OCI-LY7 (cell line): ENCODE results near the gene ACTG2.

Source experiments
- EZH2phosphoT487 ChIP-seq: fragments of 200-600 bp; sonication (generic); IDR thresholded peaks from 2 replicates; pipeline ENCODE4 v1.6.1; 2018; ENCODE audit warnings: low read depth, borderline replicate concordance, mild to moderate bottlenecking, mixed run types, antibody characterized with exemption, low read length, moderate library complexity, mixed read lengths
- TF ChIP-seq, protein P1 (sequence below): fragments of 200-600 bp; sonication (generic); conservative IDR thresholded peaks from 2 replicates; pipeline ENCODE4 v1.5.1; 2014; ENCODE audit warnings: mild to moderate bottlenecking, antibody characterized with exemption, low read length, moderate library complexity, mixed read lengths

DNA sequence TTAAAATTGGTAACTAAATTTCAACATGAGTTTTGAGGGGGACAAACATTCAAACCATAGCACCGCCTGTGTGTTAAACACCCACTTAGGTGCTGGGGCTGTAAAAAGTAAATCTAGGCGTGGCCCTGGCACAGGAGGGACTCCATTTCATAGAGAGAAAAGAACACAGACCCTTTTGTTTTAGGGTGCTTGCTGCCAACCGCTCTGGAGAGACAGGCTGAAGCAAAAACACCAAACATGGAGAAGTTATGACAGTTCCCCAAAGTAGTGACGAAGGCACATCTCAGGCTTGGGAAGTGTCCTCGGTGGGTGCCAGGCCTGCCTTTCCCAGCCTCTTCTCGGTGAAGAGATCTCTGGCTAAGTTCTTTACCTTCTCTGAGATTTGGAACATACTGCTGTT lies 5.1 kb downstream of the ACTG2 start:
- TF ChIP-seq, protein P1, sequence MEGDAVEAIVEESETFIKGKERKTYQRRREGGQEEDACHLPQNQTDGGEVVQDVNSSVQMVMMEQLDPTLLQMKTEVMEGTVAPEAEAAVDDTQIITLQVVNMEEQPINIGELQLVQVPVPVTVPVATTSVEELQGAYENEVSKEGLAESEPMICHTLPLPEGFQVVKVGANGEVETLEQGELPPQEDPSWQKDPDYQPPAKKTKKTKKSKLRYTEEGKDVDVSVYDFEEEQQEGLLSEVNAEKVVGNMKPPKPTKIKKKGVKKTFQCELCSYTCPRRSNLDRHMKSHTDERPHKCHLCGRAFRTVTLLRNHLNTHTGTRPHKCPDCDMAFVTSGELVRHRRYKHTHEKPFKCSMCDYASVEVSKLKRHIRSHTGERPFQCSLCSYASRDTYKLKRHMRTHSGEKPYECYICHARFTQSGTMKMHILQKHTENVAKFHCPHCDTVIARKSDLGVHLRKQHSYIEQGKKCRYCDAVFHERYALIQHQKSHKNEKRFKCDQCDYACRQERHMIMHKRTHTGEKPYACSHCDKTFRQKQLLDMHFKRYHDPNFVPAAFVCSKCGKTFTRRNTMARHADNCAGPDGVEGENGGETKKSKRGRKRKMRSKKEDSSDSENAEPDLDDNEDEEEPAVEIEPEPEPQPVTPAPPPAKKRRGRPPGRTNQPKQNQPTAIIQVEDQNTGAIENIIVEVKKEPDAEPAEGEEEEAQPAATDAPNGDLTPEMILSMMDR, result no peak
- no peak for TF ChIP-seq EZH2phosphoT487
